Epithelial cell of alveolus of lung (primary cell): ENCODE measurements around the gene CELSR1. TPM values are rescaled to one million over a fixed set of nuclear protein-coding genes. Genes with fewer than 3 reads are reported as not detected.

Experiments used
- total RNA-seq: library from RNA; depleted of rRNA; stranded (reverse); fragments of >200 nt; gene quantifications from 2 replicates; pipeline ENCODE4 v1.2.1, GENCODE V29; 2015

CELSR1 gene
- 1.6 and 5.2 TPM in 2 replicates for total RNA-seq

GRCh38 chr22:46537225-46537945 is at the start of gene CELSR1:
Gene CELSR1, minus strand, starts transcription at chr22:46537620. Its CDS starts 450 bp downstream, at chr22:46537170.

GRCh38 chr22:46335201-46336118 is 202.0 kb downstream of the CELSR1 start, which contains the start of gene TRMU:
Gene TRMU, plus strand, starts transcription at chr22:46335714. Its CDS starts 51 bp downstream, at chr22:46335765.

Other genes starting within 250 kb of the CELSR1 start
- gene GTSE1, start 240.8 kb downstream of the CELSR1 start, total RNA-seq: 5.9 and 12.4 TPM in 2 replicates
- gene TRMU, start 201.9 kb downstream of the CELSR1 start, total RNA-seq: 24.6 and 41.8 TPM in 2 replicates
- gene GRAMD4, start 82.8 kb upstream of the CELSR1 start, total RNA-seq: 6.2 and 117 TPM in 2 replicates
- 34.0 and 55.9 TPM in 2 replicates for gene CERK, start 200.6 kb upstream of the CELSR1 start, total RNA-seq
- gene TBC1D22A, start 225.0 kb upstream of the CELSR1 start, total RNA-seq: 17.5 and 18.0 TPM in 2 replicates